ENCODE measurements around the gene SCAPER. TPM values are rescaled to one million over a fixed set of nuclear protein-coding genes. Genes with fewer than 3 reads are reported as not detected.

Gene SCAPER, protein sequence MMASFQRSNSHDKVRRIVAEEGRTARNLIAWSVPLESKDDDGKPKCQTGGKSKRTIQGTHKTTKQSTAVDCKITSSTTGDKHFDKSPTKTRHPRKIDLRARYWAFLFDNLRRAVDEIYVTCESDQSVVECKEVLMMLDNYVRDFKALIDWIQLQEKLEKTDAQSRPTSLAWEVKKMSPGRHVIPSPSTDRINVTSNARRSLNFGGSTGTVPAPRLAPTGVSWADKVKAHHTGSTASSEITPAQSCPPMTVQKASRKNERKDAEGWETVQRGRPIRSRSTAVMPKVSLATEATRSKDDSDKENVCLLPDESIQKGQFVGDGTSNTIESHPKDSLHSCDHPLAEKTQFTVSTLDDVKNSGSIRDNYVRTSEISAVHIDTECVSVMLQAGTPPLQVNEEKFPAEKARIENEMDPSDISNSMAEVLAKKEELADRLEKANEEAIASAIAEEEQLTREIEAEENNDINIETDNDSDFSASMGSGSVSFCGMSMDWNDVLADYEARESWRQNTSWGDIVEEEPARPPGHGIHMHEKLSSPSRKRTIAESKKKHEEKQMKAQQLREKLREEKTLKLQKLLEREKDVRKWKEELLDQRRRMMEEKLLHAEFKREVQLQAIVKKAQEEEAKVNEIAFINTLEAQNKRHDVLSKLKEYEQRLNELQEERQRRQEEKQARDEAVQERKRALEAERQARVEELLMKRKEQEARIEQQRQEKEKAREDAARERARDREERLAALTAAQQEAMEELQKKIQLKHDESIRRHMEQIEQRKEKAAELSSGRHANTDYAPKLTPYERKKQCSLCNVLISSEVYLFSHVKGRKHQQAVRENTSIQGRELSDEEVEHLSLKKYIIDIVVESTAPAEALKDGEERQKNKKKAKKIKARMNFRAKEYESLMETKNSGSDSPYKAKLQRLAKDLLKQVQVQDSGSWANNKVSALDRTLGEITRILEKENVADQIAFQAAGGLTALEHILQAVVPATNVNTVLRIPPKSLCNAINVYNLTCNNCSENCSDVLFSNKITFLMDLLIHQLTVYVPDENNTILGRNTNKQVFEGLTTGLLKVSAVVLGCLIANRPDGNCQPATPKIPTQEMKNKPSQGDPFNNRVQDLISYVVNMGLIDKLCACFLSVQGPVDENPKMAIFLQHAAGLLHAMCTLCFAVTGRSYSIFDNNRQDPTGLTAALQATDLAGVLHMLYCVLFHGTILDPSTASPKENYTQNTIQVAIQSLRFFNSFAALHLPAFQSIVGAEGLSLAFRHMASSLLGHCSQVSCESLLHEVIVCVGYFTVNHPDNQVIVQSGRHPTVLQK (N-terminal part only)
- total RNA-seq, result 10 to 100 TPM; 16.6 to 27.9 TPM
- long read RNA-seq, partial matches to known transcripts, result 13 of 41 reads
- long read RNA-seq, other reads (novel, unspliced or antisense), result 27 of 41 reads

DNA sequence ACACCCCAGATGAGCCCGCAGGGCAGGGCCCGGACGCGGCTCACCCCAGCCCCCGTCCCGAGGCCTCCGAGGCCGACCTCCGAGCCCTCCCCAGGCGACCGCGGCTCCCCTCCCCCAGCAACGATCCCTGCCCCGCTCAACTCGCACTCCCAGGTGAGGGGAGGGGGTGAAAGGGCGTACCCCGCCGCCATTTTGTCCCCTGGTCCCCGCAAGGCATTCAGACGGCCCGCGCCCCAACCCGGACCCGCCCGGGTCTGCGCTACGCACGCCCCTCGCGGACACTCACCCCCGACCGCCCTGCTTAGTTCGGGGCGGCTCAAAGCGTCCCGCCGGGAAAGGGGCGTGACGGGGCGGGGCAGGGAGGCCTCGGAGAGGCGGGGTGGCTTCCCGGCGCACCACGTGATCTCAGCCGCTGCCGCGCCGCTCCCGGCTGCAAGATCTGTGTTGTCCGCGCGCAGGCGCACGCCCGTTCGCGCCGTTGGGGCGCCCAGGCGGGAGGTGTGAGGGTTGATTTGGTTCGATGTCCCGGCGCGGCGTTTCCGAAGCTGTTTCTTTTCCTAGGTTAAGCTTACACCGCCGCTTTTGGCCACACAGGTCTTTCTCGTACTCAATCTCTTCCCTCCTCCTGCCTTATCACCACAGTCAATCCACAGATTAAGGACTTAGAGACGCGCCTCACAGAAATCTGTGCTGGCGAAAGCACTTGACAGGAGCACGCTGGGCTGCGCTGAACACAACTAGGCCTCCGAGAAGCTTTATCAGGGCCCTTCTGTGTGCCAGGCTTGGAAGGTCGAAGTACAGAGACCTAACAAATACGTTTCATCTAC, at the start of gene SCAPER:
Gene SCAPER, minus strand, starts transcription at position 328 of the 827 bp plus-strand sequence. CDS start 21,523 bp downstream, outside the sequence.
- intact Hi-C loops (cut with DNase I, micrococcal nuclease), result no loop called here
- ATAC-seq, result peak; percentile 95
- peak; percentile 93 to 94 for DNase-seq

DNA sequence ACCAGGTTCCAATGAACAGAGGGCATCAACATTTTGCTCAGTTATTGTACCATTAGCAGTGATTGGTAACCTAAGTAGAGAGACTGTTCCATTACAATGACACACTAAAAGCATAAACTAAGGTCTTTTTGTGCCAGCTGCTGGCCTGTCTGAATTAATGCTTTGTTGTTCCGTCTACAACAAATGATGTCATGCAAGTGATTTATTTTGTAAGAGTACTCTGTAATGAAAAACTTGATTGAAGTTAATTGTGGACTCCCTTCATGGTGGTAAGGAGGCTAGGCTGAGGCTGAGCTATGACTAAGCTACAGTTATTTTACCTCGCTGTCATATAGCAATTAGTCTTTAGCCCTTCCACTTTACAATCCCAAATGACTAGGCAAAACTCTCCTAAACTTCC, 49.6 kb upstream of the SCAPER start:
- intact Hi-C loops (cut with DNase I, micrococcal nuclease), result no loop called here
- DNase-seq (no peak), ATAC-seq (peak; percentile 85)

DNA sequence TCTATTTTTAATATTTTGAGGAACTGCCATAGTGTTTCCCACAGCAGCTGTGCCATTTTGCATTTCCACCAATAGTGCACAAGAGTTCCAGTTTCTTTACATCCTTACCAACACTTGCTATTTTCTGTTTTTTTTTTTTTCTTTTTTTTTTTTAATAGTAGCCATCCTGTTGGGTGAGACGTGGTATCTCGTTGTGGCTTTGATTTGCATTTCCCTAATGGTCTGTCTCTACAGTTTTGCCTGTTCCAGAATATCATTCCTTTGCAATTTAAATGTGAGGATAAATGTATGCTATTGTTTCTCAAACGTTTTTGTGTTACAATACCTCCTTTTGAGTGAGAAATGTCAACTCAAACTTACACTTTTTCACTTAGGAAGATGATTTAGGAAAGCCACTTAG, 48.8 kb upstream of the SCAPER start:
- DNase-seq, result no peak
- ATAC-seq, result no peak
- intact Hi-C loops (cut with DNase I, micrococcal nuclease), result no loop called here

DNA sequence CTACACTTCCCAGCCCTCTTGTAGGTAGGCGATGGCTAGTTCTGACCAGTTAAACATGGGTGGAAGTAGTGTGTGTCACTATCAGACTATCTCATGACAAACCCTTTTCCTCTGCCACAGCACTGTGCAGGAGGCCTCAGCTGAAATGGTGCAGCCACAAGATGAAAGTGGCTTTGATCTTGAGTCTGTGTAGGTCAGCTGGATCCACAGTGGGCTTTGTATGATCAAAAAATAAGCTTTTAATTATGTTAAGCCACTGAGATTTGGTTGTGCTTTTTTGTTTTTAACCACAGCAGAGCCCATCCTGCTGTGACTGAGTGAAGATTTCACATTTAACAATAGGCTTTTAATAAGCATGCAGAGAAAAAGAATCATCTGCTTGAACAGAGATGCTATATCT, 46.1 kb upstream of the SCAPER start:
- intact Hi-C loops (cut with DNase I, micrococcal nuclease), result no loop called here
- no peak for ATAC-seq
- DNase-seq, result no peak

DNA sequence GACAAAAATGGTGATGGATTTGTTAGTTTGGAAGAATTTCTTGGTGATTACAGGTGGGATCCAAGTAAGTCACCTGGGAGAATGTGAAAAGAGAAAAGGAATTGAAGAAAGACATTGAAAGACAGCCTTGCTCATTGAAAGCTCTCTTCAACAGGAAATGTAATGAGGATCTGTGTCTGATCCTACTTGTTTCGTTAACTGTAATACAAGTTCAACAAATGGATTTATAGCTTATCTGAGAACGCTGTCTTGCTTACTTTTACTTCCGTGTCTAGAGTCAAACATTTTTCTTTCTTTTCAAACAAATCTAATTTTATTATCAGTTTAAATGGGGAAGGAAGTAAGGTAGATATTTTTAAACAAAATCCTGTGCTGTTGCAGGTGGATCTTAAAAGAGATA, 42.3 kb upstream of the SCAPER start:
- no peak for DNase-seq

DNA sequence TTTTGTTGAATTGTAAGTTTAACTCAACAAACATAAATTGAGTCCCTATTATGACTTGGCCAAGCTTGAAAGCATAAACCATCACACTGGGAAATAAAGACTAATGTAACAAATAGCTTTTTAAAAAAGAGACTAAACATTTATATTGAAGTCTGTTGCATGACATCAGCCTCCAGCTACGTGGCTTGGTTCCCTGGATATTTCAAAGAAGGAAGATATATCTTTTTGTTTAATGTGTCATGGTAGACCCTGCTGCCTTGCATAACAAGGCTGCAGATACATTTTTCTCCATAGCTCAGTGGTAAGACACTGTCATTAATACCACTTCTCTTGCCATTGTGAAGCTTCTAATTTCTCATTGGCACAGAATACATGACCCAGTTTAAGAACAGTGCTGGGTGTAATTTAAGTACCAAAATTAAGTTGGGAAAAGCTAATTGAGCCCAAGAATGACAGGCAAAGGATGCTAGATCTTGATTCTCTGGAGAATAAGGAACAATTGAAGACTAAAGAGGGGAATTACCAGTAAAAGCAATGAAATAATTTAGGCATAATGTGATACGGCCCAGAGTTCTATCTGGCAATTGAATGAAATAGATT, 40.5 kb upstream of the SCAPER start:
- ATAC-seq, result no peak
- no peak for DNase-seq
- intact Hi-C loops (cut with DNase I, micrococcal nuclease), result no loop called here

More for the DNA sequence above, 42.3 kb upstream of the SCAPER start:
- no peak for ATAC-seq
- intact Hi-C loops (cut with DNase I, micrococcal nuclease), result no loop called here

DNA sequence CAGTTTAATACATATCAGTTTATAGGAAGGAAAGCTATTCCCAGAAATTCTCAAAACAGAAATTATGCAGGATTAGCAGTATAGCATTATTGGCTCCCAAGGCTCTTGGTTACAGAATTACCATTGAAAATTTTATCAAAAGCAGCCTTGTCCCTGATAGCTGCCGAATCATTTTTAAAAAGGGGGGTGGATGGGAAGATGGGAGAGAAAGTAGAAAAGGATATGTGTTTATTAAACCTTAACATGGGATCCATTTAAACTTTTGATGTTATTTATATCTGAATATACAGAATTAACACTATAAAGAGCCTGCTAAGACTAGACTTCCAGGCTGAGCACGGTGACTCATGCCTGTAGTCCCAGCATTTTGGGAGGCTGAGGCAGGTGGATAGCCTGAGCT, 37.2 kb upstream of the SCAPER start:
- intact Hi-C loops (cut with DNase I, micrococcal nuclease), result no loop called here
- ATAC-seq, result no peak
- DNase-seq, result no peak

DNA sequence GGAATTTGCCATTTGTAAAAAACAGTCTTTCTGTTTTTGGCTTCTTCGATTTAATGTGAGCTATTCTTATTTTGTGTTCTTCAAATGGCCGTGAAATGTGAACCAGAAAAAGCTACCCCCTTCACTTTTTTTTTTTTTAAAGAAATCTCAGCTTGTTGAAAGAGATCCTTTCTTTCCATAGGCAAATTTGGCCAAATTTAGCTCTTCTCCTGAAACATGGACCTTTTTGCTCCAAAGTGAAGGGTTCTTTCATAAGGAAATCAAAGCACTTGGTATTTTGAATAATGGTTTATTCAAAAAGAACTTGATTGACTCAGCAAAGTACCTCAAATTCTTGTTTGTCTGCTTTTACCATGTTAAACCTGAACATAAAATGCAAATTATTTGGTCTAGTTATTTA, 36.5 kb upstream of the SCAPER start:
- no peak for ATAC-seq
- intact Hi-C loops (cut with DNase I, micrococcal nuclease), result no loop called here
- no peak for DNase-seq

DNA sequence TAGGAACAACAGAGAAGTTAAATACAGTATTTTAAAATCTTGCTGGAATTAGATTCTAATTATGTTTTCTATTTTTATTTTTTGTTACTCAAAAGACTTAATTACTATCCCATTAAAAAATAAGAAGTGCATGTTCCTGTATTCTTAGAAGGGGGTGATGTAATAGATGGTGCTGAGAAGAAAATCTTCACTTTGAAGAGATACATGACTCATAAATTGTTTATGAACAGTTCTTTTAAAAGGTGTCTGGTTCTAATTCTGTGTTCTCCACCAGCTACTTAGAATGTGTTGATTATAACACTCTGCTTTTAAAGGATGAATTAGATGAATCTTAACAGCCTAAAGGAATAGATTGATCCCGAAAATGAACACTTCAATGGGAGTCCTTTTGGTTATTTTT, 34.6 kb upstream of the SCAPER start:
- intact Hi-C loops (cut with DNase I, micrococcal nuclease), result no loop called here
- ATAC-seq, result no peak
- no peak for DNase-seq

DNA sequence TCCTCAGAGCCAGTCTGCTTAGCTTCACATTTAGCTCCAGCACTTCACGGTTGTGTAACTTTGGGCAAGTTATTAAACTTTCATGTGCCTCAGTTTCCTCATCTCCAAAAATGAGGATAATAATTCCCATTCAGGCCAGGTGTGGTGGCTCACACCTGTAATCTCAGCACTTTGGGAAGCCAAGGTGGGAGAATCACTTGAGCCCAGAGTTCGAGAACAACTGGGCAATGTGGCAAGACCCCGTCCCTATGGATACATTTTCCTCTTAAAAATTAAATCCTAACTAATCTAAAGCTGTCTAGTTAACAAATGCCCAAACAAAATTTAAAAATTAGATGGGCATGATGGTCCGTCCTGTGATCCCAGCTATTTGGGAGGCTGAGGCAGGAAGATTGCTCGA, 33.6 kb upstream of the SCAPER start:
- intact Hi-C loops (cut with DNase I, micrococcal nuclease), result no loop called here
- DNase-seq (no peak), ATAC-seq (no peak)

DNA sequence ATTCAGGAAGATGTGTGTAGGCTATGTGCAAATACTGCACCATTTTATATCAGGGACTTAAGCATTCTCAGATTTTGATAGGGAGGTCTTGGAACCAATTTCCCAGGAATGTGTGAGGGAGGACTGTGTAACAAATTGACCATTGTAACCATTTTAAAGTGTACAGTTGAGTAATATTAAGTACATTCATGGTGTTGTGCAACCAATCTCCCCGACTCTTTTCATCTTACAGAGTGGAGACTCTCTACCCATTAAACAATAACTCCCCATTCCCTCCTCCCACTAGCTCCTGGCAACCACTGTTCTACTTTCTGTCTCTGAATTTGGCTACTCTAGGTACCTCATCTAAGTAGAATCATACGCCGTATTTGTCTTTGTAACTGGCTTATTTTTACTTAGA, 31.5 kb upstream of the SCAPER start:
- DNase-seq (no peak), ATAC-seq (no peak)
- intact Hi-C loops (cut with DNase I, micrococcal nuclease), result no loop called here

DNA sequence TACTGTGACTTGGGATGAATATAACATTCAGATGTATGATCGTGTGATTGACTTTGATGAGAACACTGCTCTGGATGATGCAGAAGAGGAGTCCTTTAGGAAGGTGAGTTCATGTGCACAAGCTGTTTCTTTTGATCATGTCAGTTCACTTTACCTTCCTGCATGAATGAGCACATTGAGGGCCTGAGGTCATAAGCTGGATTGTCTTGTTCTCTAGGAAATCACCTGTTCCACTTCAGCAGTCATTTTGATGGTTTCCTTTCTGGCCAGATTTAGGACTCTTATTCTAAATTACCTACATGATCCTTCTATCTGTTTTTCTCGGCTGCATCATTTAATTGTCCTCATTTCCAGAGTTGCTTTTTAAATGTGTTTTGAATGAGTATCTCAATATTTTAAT, 30.5 kb upstream of the SCAPER start:
- intact Hi-C loops (cut with DNase I, micrococcal nuclease), result no loop called here
- DNase-seq (no peak), ATAC-seq (no peak)

DNA sequence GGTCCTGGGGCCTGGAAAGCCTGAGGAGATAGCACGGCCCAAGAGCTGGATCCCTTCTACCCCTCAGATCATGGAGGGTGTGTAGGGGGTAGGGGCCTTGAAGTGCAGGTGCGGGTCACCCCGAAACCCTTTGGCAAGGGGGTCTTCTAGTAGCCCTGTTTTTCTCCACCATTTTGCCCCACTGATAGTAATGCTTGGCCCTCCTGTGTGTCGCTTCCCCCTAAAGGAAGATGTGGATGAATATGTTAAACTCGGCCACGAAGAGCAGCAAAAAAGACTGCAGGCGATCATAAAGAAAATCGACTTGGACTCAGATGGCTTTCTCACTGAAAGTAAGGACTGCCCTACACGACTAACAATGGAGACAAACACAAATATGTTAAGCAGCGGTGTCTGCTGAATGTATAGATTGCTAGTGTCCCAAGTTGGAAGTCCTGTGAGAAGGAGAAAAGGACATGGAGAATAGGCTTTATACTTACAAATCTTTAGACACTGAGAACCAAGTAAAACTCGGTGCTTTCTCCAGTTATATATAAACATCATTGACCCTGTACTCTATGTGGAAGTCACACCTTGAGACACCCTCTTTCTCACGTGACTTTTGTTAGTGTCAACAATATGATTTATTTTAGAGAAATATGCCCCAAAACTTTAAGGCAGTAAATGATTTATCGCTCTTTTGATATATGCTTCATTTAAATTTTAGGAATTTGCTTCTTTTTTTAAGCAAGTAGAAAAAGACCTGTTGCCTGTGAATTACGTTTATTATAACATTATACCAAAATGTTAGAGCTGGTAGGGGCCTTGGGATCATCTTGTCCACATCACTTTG, 27.2 kb upstream of the SCAPER start:
- intact Hi-C loops (cut with DNase I, micrococcal nuclease), result no loop called here
- DNase-seq (no peak), ATAC-seq (no peak)

DNA sequence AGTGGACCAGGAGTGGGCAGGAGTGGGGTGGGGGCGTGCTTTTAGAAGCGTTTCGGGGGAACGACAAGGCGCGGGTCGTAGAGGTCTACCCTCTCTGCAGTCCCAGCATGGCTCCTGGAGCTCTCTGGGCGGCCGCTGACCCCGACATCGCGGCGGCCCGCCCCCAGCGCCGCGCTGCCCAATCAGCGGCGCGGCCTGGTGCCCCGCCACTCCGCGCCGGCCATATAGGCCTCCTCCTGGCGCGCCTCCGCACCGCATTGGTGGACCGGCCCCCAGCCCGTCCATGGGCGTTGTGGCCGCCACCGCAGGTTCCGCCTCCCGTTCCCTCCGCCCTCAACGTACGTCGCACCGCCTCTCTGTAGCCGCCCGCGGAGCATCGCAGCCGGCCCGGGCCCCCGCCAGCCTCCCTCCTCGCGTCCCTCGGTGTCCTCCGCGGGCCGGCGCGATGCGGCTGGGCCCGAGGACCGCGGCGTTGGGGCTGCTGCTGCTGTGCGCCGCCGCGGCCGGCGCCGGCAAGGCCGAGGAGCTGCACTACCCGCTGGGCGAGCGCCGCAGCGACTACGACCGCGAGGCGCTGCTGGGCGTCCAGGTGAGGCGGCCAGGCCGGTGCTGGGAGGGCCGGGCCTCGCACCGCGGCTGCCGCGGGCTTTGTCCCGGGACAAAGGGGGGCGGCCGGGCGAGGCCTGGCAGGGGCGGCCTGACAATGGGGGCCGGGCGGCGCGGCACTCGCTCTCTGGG, 26.4 kb upstream of the SCAPER start, which contains the start of gene RCN2:
Gene RCN2, plus strand, starts transcription at position 353 of the 738 bp plus-strand sequence. Its CDS starts 93 bp downstream, at position 446.
- intact Hi-C loops (cut with DNase I, micrococcal nuclease), result no loop called here
- ATAC-seq (peak; percentile 97), DNase-seq (peak; percentile 96 to 97)

DNA sequence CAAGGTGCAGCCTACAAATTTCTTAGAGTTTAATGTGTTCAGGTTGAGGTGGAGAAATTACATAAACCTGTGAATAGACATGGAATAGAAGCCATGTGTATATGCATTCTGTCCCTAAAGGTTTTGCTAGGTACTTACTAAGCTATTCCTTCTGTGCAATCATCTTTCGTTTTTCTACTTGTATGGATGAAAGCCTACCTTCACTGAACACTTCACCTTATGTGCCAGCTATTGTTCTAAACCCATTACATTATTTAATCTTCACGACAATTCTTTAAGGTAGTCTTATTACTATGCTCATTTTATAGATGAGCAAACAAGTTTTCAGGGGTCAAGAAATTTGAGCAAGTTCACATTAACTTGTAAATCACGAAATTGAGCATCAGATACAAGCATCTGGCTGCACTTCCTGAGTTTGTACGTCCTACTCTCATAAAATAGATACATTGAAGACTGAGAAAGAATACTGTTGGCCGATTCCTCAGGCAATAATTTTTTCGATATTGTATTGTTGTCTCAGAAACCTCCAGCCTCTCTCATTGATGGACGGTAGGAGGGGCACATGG, 25.8 kb upstream of the SCAPER start:
- intact Hi-C loops (cut with DNase I, micrococcal nuclease), result no loop called here
- ATAC-seq (peak; percentile 17), DNase-seq (no peak)

Measured in left colon (tissue), 2 donors.